GM03348 (cell line): ENCODE results near the gene ZNF132.

Source experiments
- DNase-seq: peaks from one replicate; pipeline ENCODE4 v3.0.0; 2012; ENCODE audit warnings: low spot score

ZNF132 gene

GRCh38 chr19:58386576-58387337 lies 53.2 kb downstream of the ZNF132 start, which contains the start of gene RPS5:
Gene RPS5, plus strand, starts transcription at chr19:58387269. Its CDS starts 869 bp downstream, at chr19:58388138.
- peak; percentile 99 for DNase-seq

DNA sequence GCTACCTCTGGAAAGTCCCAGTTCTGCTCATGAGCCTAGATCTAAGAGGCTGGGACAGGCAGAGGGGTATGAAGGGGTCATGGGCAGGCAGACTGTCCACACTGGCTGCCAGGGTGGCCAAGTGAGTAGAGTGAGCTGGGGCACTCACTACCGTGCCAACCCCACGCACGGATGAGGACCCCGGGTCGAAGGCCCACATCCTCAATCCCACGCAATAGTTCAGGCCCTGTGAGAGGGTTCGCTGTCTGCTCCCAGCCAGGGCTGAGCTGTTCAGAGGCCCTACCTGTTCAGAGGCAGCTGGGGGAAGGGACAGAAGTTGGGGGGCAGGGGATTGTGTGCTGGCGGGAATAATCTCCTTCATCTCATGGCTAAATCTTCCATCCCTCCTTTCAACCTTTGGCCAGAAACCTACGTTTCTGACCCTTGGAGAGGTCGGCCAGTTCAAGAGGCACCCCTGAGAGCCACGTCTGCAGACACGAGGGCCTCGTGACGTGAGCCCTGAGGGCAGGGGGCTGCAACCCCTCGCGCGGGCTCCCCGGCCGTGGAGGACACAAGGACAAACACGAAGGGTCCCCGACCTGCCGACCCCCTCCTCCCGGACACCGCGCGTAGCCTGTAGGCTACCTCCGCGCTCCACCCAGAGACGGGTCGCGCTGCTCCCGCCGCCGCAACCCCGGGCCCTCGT lies 53.9 kb downstream of the ZNF132 start:
- DNase-seq = no peak

DNA sequence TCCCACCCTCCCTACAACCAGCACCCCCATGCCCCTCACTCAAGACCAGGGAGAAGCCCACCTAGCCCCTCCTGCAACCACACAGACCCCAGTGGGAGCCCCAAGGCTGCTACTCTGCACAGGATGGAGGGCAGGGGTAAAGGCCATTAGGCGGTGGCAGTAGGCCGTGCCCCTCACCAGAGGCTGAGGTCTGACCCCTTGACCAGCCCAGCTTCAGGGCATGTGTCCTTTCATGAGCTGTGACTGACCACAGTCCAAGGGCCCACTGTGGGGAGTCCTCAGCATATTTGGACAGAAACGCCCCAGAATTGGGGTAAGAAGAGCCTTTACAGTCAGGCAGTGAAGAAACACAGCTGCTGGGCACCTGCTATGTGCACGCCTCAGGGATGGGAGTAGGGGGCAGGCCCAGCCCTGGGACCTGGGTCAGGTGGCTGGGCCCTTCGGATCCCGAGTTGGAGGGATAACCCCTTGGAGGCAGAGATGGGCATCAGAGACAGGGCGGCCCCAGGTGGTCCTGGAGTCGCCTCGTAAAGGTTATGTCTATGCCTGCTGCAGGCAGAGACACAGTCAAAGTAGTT lies 54.6 kb downstream of the ZNF132 start:
- no peak for DNase-seq

- DNase-seq = no peak
Observed at GRCh38 chr19:58382997-58383603, 56.9 kb downstream of the ZNF132 start.
